ENCODE measurements around the gene NSRP1.

NSRP1 gene

DNA sequence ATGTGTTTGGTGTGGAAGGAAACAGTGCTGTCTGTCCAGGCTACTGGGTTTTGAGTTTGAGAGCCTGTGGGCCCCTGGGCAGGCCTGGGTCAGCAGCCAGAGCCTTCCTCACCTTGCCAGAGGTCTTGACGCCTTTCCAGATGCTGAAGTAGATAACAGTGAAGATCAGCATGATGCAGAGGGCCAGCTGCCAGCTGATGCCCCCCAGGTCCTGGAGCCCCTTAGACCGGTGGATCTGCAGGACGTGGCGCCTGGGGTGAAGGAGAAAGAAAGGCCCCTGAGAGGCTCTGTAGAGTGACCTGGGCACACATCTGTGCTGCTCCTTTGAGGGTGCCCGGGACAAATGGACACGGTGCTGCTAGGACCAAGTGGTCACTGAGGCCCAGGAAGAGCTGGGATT, 100.4 kb downstream of the NSRP1 start:
- TF ChIP-seq, protein P1, sequence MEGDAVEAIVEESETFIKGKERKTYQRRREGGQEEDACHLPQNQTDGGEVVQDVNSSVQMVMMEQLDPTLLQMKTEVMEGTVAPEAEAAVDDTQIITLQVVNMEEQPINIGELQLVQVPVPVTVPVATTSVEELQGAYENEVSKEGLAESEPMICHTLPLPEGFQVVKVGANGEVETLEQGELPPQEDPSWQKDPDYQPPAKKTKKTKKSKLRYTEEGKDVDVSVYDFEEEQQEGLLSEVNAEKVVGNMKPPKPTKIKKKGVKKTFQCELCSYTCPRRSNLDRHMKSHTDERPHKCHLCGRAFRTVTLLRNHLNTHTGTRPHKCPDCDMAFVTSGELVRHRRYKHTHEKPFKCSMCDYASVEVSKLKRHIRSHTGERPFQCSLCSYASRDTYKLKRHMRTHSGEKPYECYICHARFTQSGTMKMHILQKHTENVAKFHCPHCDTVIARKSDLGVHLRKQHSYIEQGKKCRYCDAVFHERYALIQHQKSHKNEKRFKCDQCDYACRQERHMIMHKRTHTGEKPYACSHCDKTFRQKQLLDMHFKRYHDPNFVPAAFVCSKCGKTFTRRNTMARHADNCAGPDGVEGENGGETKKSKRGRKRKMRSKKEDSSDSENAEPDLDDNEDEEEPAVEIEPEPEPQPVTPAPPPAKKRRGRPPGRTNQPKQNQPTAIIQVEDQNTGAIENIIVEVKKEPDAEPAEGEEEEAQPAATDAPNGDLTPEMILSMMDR (IDR thresholded peaks at IDR 0.05; ENCODE audit: low read depth, low read length, missing control alignments): no peak
- H3K4me3 ChIP-seq (ENCODE audit: low read depth, low read length): no peak overlapping the region
- DNase-seq (ENCODE audit: low read depth): no peak

DNA sequence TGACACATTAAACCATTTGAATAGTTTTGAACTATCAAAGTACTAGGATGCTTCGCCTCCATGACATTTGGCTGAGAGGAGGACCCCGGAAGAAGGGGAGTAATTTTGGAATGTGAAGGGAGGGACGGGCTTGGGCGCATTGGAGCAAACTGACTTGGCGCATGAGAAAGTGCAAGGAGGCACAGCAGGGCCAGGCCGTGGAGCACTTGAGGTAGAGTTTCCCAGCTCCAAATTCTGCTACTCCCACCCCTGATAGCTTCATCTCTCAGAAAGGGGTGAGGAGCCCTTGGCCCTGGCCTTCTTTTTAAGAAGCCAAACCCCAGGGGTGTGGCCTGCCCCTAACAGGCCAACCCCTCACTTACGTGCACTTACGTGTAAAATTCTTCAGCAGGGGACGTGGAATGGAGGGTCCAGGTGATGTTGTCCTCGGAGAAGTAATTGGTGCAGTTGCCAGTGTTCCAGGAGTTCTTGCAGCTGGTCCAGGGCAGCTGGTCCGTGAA, 101.2 kb downstream of the NSRP1 start:
- DNase-seq (ENCODE audit: low read depth): no peak
- no peak overlapping the region for H3K4me3 ChIP-seq (ENCODE audit: low read depth, low read length)
- TF ChIP-seq, protein P1 (IDR thresholded peaks at IDR 0.05; ENCODE audit: low read depth, low read length, missing control alignments): no peak

DNA sequence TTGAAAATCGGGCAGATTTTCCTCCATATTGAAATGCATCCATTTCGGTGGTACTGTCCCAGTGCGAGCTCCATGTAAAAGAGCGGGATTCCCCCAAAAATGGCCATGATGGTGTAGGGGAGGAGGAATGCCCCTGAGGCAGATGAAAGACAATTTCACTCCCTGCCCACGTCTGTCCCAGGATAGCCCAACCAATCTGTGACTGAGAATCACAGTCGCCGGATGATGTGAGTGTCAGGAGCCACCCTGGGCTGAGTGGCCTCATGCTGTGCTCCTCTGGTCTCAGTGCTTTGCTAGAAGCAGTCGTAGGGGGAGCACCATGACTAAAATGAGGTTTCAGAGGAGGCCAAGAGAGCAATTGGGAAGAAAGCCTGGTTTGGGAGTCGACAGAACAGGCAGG, 102.2 kb downstream of the NSRP1 start:
- H3K4me3 ChIP-seq (ENCODE audit: low read depth, low read length): no peak overlapping the region
- no peak for DNase-seq (ENCODE audit: low read depth)
- TF ChIP-seq, protein P1 (IDR thresholded peaks at IDR 0.05; ENCODE audit: low read depth, low read length, missing control alignments): no peak

DNA sequence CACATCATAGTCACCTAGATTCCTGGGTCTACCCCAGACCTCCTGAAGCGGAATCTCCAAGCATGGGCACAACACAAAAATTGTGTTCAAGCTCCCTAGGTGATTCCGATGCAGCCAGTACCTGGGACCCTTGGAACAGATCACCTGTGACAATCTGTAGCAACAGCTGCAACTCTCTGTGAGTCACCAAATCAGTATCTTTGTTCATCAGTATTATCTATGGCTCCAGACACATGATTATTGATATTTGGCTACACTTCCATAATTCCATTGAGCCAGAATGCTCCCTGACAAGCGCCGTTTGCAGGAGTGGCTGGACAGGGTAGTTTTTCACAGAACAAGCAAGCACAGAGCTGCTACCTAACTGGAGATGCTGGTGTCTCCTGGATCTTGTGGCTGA, 102.7 kb downstream of the NSRP1 start:
- no peak overlapping the region for H3K4me3 ChIP-seq (ENCODE audit: low read depth, low read length)
- TF ChIP-seq, protein P1 (IDR thresholded peaks at IDR 0.05; ENCODE audit: low read depth, low read length, missing control alignments): no peak
- no peak for DNase-seq (ENCODE audit: low read depth)

DNA sequence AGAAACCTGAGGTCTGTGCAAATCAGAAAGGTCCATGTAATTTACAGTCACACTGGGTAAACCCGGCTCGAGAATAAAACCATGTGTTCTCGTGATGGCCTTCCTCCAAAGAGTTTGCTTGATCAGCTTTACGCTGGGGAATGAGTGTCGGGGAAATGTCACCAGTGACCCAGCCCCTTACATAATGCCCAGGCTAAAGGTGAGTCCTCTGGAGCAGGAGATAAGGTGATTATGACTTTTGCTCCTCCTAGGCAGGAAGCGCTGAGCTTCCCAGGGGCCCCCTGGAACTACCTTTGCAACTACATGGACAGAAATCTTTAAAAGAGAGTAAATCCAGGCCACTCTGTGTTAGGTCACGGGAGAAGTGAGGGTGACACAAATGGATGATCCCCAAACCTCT, 103.2 kb downstream of the NSRP1 start:
- no peak for DNase-seq (ENCODE audit: low read depth)
- H3K4me3 ChIP-seq (ENCODE audit: low read depth, low read length): no peak overlapping the region
- TF ChIP-seq, protein P1 (IDR thresholded peaks at IDR 0.05; ENCODE audit: low read depth, low read length, missing control alignments): no peak

DNA sequence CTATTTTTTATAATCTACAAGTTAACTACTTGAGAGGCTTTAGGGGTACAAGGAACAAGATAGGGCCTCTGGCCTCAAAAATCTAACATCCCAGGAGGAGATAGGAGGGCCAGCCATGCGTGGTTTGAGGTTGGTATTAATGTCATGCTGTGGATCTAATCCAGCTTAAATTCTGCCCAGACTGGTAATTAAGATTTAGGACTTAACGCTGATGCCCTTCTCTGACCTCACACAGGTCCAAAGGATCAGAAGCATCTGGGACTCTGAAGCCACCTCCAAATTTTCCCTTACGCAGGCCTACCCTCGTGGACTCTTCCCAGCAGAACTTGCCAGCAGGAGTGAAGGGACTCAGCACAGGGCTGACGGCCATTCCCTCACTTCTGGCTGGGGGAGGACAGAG, 103.8 kb downstream of the NSRP1 start:
- no peak for DNase-seq (ENCODE audit: low read depth)
- TF ChIP-seq, protein P1 (IDR thresholded peaks at IDR 0.05; ENCODE audit: low read depth, low read length, missing control alignments): no peak
- no peak overlapping the region for H3K4me3 ChIP-seq (ENCODE audit: low read depth, low read length)

DNA sequence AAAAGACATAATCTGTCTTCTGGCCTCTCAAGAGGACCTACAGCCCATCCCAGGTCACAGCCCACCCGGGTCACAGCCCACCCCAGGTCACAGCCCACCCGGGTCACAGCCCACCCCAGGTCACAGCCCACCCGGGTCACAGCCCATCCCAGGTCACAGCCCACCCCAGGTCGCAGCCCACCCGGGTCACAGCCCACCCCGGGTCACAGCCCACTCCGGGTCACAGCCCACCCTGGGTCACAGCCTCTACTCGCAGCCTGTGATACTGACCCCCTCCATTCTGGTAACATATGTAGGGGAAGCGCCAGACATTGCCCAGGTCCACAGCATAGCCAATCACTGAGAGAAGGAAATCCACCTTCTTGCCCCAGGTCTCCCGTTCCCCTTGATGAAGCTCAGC, 104.7 kb downstream of the NSRP1 start:
- no peak for DNase-seq (ENCODE audit: low read depth)
- no peak overlapping the region for H3K4me3 ChIP-seq (ENCODE audit: low read depth, low read length)
- TF ChIP-seq, protein P1 (IDR thresholded peaks at IDR 0.05; ENCODE audit: low read depth, low read length, missing control alignments): no peak
